ENCODE data around the gene GZF1.

Gene GZF1

GRCh38 chr20:23371496-23371895, 9.5 kb downstream of the GZF1 start:
- DNase-seq, result no peak

- no peak for DNase-seq
Measured at GRCh38 chr20:23374441-23374840, 12.5 kb downstream of the GZF1 start.

GRCh38 chr20:23375827-23376226, 13.8 kb downstream of the GZF1 start:
- DNase-seq, result no peak

- no peak for DNase-seq
Measured at GRCh38 chr20:23379772-23380171, 17.8 kb downstream of the GZF1 start.

- DNase-seq, result no peak
Measured at GRCh38 chr20:23381876-23382275, 19.9 kb downstream of the GZF1 start.

GRCh38 chr20:23386304-23387117, 24.5 kb downstream of the GZF1 start:
- no peak for DNase-seq

- no peak for DNase-seq
Measured at GRCh38 chr20:23387118-23387443, 25.1 kb downstream of the GZF1 start.

GRCh38 chr20:23390091-23390774, 28.3 kb downstream of the GZF1 start:
- no peak for DNase-seq

- no peak for DNase-seq
Measured at GRCh38 chr20:23391707-23392310, 29.8 kb downstream of the GZF1 start.

GRCh38 chr20:23393996-23394775, 32.2 kb downstream of the GZF1 start:
- DNase-seq, result no peak

GRCh38 chr20:23396950-23397627, 35.1 kb downstream of the GZF1 start:
- no peak for DNase-seq

- DNase-seq, result no peak
Measured at GRCh38 chr20:23397961-23398360, 36.0 kb downstream of the GZF1 start.

- no peak for DNase-seq
Measured at GRCh38 chr20:23399568-23400241, 37.7 kb downstream of the GZF1 start.

- DNase-seq, result no peak
Measured at GRCh38 chr20:23401051-23401450, 39.1 kb downstream of the GZF1 start.

- DNase-seq, result no peak
Measured at GRCh38 chr20:23403751-23404150, 41.8 kb downstream of the GZF1 start.

GRCh38 chr20:23404196-23404595, 42.2 kb downstream of the GZF1 start:
- no peak for DNase-seq

GRCh38 chr20:23406880-23407279, 44.9 kb downstream of the GZF1 start:
- no peak for DNase-seq

GRCh38 chr20:23407781-23408464, 45.9 kb downstream of the GZF1 start:
- DNase-seq, result no peak

- DNase-seq, result no peak
Measured at GRCh38 chr20:23408957-23409356, 47.0 kb downstream of the GZF1 start.

GRCh38 chr20:23409800-23410199, 47.8 kb downstream of the GZF1 start:
- DNase-seq, result no peak

- DNase-seq, result no peak
Measured at GRCh38 chr20:23410916-23411695, 49.1 kb downstream of the GZF1 start.

Data from NCI-H187 treated with DMSO at 0.1 percent for 48 hours (cell line).